Tibial nerve (tissue), 3 donors: ENCODE data around the gene UBE2D3.

ENCODE experiments used
- CTCF ChIP-seq, 5 experiments: fragments of 200-600 bp in 3 of 5; fragments of 450-650 bp in 2 of 5; sonication (generic) in 3 of 5; IDR thresholded peaks; one replicate each; pipeline ENCODE4 v1.5.1; 2016 to 2019; ENCODE audit warnings: antibody characterized with exemption in 5 of 5, mild to moderate bottlenecking in 3 of 5, moderate library complexity in 2 of 5
- POLR2A ChIP-seq, 2 donors: fragments of 450-650 bp; IDR thresholded peaks; one replicate each; pipeline ENCODE4 v1.6.1; 2017; ENCODE audit warnings: antibody characterized with exemption in 2 of 2, mild to moderate bottlenecking in 2 of 2, moderate library complexity in 2 of 2

- no peak for TF ChIP-seq CTCF (IDR thresholded peaks at IDR 0.05)
- no peak for TF ChIP-seq POLR2A (IDR thresholded peaks at IDR 0.05)
Measured at GRCh38 chr4:102778720-102779119, 48.6 kb downstream of the UBE2D3 start.
